H1 (cell line): Measurements from ENCODE around the gene ZNF226. TPM values are rescaled to one million over a fixed set of nuclear protein-coding genes. Genes with fewer than 3 reads are reported as not detected.

ENCODE experiments used
- CTCF ChIA-PET: fragments of 300-600 bp; sonication (Branson Sonifier 250); formaldehyde crosslinking; loops from one replicate; lab custom pipeline; 2021; ENCODE audit not compliant: partially characterized antibody; lab: Charles Lee
- POLR2A ChIA-PET: fragments of 300-600 bp; sonication (Branson Sonifier 250); formaldehyde crosslinking; loops from one replicate; lab custom pipeline; 2021; ENCODE audit warnings: inconsistent platforms; ENCODE audit not compliant: partially characterized antibody; lab: Charles Lee
- DNase-seq, 2 experiments: peaks; one replicate each; pipeline versions ENCODE4 v3.0.0 to v3.0.0-alpha.2; 2010 to 2022; ENCODE audit warnings: low spot score in 2 of 2, low read depth in 1 of 2, mixed read lengths in 1 of 2
- FAIRE-seq: peaks from 2 replicates; lab custom pipeline; 2011; peaks lifted over from hg19 to GRCh38; lab: Jason Lieb, UNC
- H2AFZ ChIP-seq: 2 replicates; pipeline ENCODE4 v1.8.1; 2012; ENCODE audit warnings: low read length, inconsistent platforms
- H2AK5ac ChIP-seq: 2 replicates; pipeline ENCODE4 v1.6.1; 2013; ENCODE audit warnings: low read depth, low read length
- H2BK120ac ChIP-seq: replicated peaks from 2 replicates; pipeline ENCODE3; 2013; ENCODE audit warnings: low read depth, low read length, inconsistent platforms
- H2BK12ac ChIP-seq: 2 replicates; pipeline ENCODE4 v1.6.1; 2013; ENCODE audit warnings: low read depth, low read length
- H2BK15ac ChIP-seq: 2 replicates; pipeline ENCODE4 v1.6.1; 2013; ENCODE audit warnings: low read length
- H2BK20ac ChIP-seq: 2 replicates; pipeline ENCODE4 v1.6.1; 2013; ENCODE audit warnings: low read length
- H2BK5ac ChIP-seq: 2 replicates; pipeline ENCODE4 v1.6.1; 2013; ENCODE audit warnings: low read depth, low read length
- H3K14ac ChIP-seq: 2 replicates; pipeline ENCODE4 v1.6.1; 2013; ENCODE audit warnings: inconsistent platforms; ENCODE audit not compliant: insufficient read length
- H3K18ac ChIP-seq: 2 replicates; pipeline ENCODE4 v1.6.1; 2013; ENCODE audit warnings: low read length; ENCODE audit errors: extremely low read depth
- H3K23ac ChIP-seq: 2 replicates; pipeline ENCODE4 v1.6.1; 2013; ENCODE audit warnings: inconsistent platforms; ENCODE audit not compliant: insufficient read length
- H3K23me2 ChIP-seq: 2 replicates; pipeline ENCODE4 v1.6.1; 2013; ENCODE audit warnings: low read depth, low read length
- H3K27ac ChIP-seq: 2 replicates; pipeline ENCODE4 v1.6.1; 2011; ENCODE audit warnings: low read depth, low read length, inconsistent platforms
- H3K27me3 ChIP-seq, 4 experiments: replicated peaks in 1 of 4; 1 replicate in 1 of 4; 2 replicates in 3 of 4; pipeline versions ENCODE4 v1.6.1 to v1.8.1; 2011 to 2013; ENCODE audit warnings: low read length in 3 of 4, mild to moderate bottlenecking in 3 of 4, inconsistent platforms in 2 of 4, mixed read lengths in 2 of 4, moderate library complexity in 1 of 4; ENCODE audit not compliant: control insufficient read depth in 3 of 4, insufficient read depth in 3 of 4; ENCODE audit errors: extremely low read depth in 1 of 4
- H3K36me3 ChIP-seq, 4 experiments: 2 replicates each; pipeline versions ENCODE4 v1.6.1 to v1.8.1; 2011 to 2013; ENCODE audit warnings: mild to moderate bottlenecking in 4 of 4, low read length in 3 of 4, moderate library complexity in 2 of 4, control low read depth in 1 of 4, inconsistent platforms in 1 of 4; ENCODE audit not compliant: insufficient read depth in 4 of 4, control insufficient read depth in 2 of 4
- H3K4ac ChIP-seq: replicated peaks from 2 replicates; pipeline ENCODE3; 2013; ENCODE audit warnings: low read length, low read depth, mixed read lengths, inconsistent platforms; ENCODE audit not compliant: insufficient read length
- H3K4me1 ChIP-seq, 4 experiments: replicated peaks in 1 of 4; 1 replicate in 1 of 4; 2 replicates in 3 of 4; pipeline versions ENCODE4 v1.6.1 to v1.8.1; 2011 to 2013; ENCODE audit warnings: low read length in 3 of 4, inconsistent platforms in 2 of 4, mixed read lengths in 1 of 4; ENCODE audit not compliant: insufficient read depth in 4 of 4, control insufficient read depth in 3 of 4
- H3K4me2 ChIP-seq, 2 experiments: 2 replicates each; pipeline versions ENCODE4 v1.6.1 to v1.8.1; 2011 to 2013; ENCODE audit warnings: low read depth in 2 of 2, low read length in 2 of 2, control low read depth in 1 of 2, inconsistent platforms in 1 of 2, mild to moderate bottlenecking in 1 of 2; ENCODE audit not compliant: insufficient read depth in 1 of 2
- H3K4me3 ChIP-seq, 4 experiments: fragments of 200-600, 300-600 bp in 1 of 4; sonication (generic), shearing (Covaris generic), sonication (Bioruptor Twin) in 1 of 4; 2 replicates each; pipeline versions ENCODE4 v1.5.1 to v1.8.1; 2011 to 2016; ENCODE audit warnings: low read length in 4 of 4, low read depth in 3 of 4, control low read depth in 2 of 4, inconsistent platforms in 2 of 4, mild to moderate bottlenecking in 2 of 4, mixed read lengths in 1 of 4, moderate library complexity in 1 of 4; ENCODE audit not compliant: insufficient read depth in 2 of 4; ENCODE audit errors: extremely low read depth in 1 of 4
- H3K56ac ChIP-seq: replicated peaks from 2 replicates; pipeline ENCODE3; 2013; ENCODE audit warnings: low read depth, mild to moderate bottlenecking, mixed read lengths, low read length, inconsistent platforms; ENCODE audit not compliant: insufficient read length
- H3K79me1 ChIP-seq: 2 replicates; pipeline ENCODE4 v1.6.1; 2013; ENCODE audit warnings: low read depth, low read length, control low read depth
- H3K79me2 ChIP-seq, 2 experiments: 2 replicates each; pipeline versions ENCODE4 v1.6.1 to v1.8.1; 2012 to 2013; ENCODE audit warnings: low read length in 2 of 2, mild to moderate bottlenecking in 2 of 2, inconsistent platforms in 1 of 2; ENCODE audit not compliant: insufficient read depth in 2 of 2, control insufficient read depth in 1 of 2
- H3K9ac ChIP-seq, 4 experiments: replicated peaks in 1 of 4; 1 replicate in 1 of 4; 2 replicates in 3 of 4; pipeline versions ENCODE4 v1.6.1 to v1.8.1; 2011 to 2013; ENCODE audit warnings: low read depth in 3 of 4, low read length in 3 of 4, control low read depth in 2 of 4, mild to moderate bottlenecking in 2 of 4, moderate library complexity in 2 of 4, inconsistent platforms in 1 of 4; ENCODE audit errors: extremely low read depth in 1 of 4
- H3K9me3 ChIP-seq, 2 experiments: 2 replicates each; pipeline versions ENCODE4 v1.6.1 to v1.8.1; 2012 to 2013; ENCODE audit warnings: mild to moderate bottlenecking in 2 of 2, moderate library complexity in 2 of 2, control low read depth in 1 of 2, inconsistent platforms in 1 of 2, low read depth in 1 of 2, low read length in 1 of 2, mixed read lengths in 1 of 2; ENCODE audit not compliant: insufficient read depth in 2 of 2
- H4K20me1 ChIP-seq, 2 experiments: replicated peaks in 1 of 2; 2 replicates each; pipeline versions ENCODE3 to v1.8.1; 2011 to 2013; ENCODE audit warnings: inconsistent platforms in 2 of 2, low read length in 2 of 2, mild to moderate bottlenecking in 1 of 2; ENCODE audit not compliant: insufficient read depth in 2 of 2, control insufficient read depth in 1 of 2
- H4K5ac ChIP-seq: 2 replicates; pipeline ENCODE4 v1.6.1; 2013; ENCODE audit warnings: low read length, low read depth, mixed read lengths, inconsistent platforms; ENCODE audit not compliant: insufficient read length
- H4K8ac ChIP-seq: 2 replicates; pipeline ENCODE4 v1.8.0; 2013; ENCODE audit warnings: mild to moderate bottlenecking, moderate library complexity, low read length, inconsistent platforms; ENCODE audit not compliant: insufficient read depth; ENCODE audit errors: extremely low read depth
- H4K91ac ChIP-seq: replicated peaks from 2 replicates; pipeline ENCODE3; 2013; ENCODE audit warnings: low read length, mixed read lengths, inconsistent platforms; ENCODE audit not compliant: insufficient read length
- CBX5 ChIP-seq: fragments of 300-800, 300-1000 bp; sonication (generic); IDR thresholded peaks from 2 replicates; pipeline ENCODE4 v1.7.1; 2016; ENCODE audit warnings: antibody characterized with exemption, low read length, low read depth
- CREB1 ChIP-seq: IDR thresholded peaks from 2 replicates; pipeline ENCODE4 v1.6.1; 2012; ENCODE audit warnings: inconsistent platforms
- EGR1 ChIP-seq: IDR thresholded peaks from 2 replicates; pipeline ENCODE4 v1.6.1; 2011; ENCODE audit warnings: low read depth, low read length, borderline replicate concordance
- MAFK ChIP-seq: IDR thresholded peaks from 2 replicates; pipeline ENCODE4 v1.6.1; 2012; ENCODE audit warnings: low read depth, mild to moderate bottlenecking, improper control_type of control experiment, low read length
- RAD21 ChIP-seq, 2 experiments: IDR thresholded peaks in 1 of 2; conservative IDR thresholded peaks in 1 of 2; 2 replicates each; pipeline ENCODE4 v1.6.1; 2011; ENCODE audit warnings: low read depth in 2 of 2, low read length in 2 of 2, improper control_type of control experiment in 1 of 2, inconsistent platforms in 1 of 2, mild to moderate bottlenecking in 1 of 2, moderate library complexity in 1 of 2
- TAF7 ChIP-seq: optimal IDR thresholded peaks from 2 replicates; pipeline ENCODE3; 2011; ENCODE audit warnings: low read depth, mild to moderate bottlenecking, inconsistent platforms, low read length, moderate library complexity, borderline replicate concordance
- TEAD4 ChIP-seq: IDR thresholded peaks from 2 replicates; pipeline ENCODE4 v1.6.1; 2012; ENCODE audit warnings: low read depth, low read length, inconsistent platforms, mixed read lengths
- polyA plus RNA-seq, 7 experiments: library from polyadenylated mRNA; depleted of rRNA in 3 of 7; stranded (reverse) in 5 of 7; unstranded in 2 of 7; fragments of >200 nt in 5 of 7; fragments of 200-250 nt in 2 of 7; gene quantifications; 1 replicate in 5 of 7; 2 replicates in 1 of 7; 4 replicates in 1 of 7; pipeline versions ENCODE4 v1.2.1 to v1.2.3, GENCODE V29; 2011 to 2013; ENCODE audit warnings: missing spikeins in 2 of 7, mixed read lengths in 2 of 7
- total RNA-seq: library from RNA; stranded (reverse); fragmentation: NEBNext Ultra II Directional; extraction: Animal tissue kit (Norgen Biotek cat#: 25700); gene quantifications from 2 replicates; pipeline ENCODE4 v1.2.1, GENCODE V29; 2021
- TF ChIP-seq, protein P1 (sequence below): IDR thresholded peaks from 2 replicates; pipeline ENCODE4 v1.6.1; 2012; ENCODE audit warnings: inconsistent platforms

ZNF226 gene
- total and polyA plus RNA-seq, 2 of the 8 experiments (the other 6 are each of a cell fraction or from before 2014, with no cell fraction given) = 4.1 to 18.3 TPM

DNA sequence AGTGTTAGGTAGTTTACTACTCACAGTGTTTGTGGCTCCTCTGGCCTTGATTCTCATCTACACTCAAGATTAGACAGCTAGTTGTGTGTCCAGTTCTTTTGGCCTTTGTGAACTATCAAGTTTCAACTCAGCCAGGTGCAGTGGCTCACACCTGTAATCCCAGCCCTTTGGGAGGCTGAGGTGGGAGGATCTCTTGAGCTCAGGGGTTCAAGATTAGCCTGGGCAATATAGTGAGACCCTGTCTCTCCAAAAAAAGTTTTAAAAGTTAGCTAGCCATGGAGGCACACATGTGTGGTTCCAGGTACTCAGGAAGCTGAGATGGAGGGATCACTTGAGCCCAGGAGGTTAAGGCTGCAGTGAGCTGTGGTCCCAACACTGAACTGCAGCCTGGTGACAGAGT, 16.1 kb downstream of the ZNF226 start:
- H3K4me1 ChIP-seq = no peaks in the 10 kb centered on the region
- H3K4me2 ChIP-seq = no peak overlapping the region
- H2BK12ac ChIP-seq = no peak overlapping the region
- no peak overlapping the region for H2BK5ac ChIP-seq
- H3K9ac ChIP-seq = no peak overlapping the region
- no peak overlapping the region for H4K5ac ChIP-seq
- no peak overlapping the region for H2AFZ ChIP-seq
- H3K4me3 ChIP-seq = no peak overlapping the region
- H4K8ac ChIP-seq = no peak overlapping the region
- no peaks in the 10 kb centered on the region for H3K23me2 ChIP-seq
- FAIRE-seq = no peak
- H3K14ac ChIP-seq = no peak overlapping the region
- no peak overlapping the region for H3K23ac ChIP-seq
- H2BK15ac ChIP-seq = no peak overlapping the region
- H3K9me3 ChIP-seq = peaks cover 19 to 25% of the 10 kb centered on the region in 2 experiments
- H3K27ac ChIP-seq = no peak overlapping the region
- no peak overlapping the region for H3K56ac ChIP-seq
- H3K36me3 ChIP-seq = peaks cover 12 to 21% (median 15%) of the 10 kb centered on the region in 4 experiments; a peak in 7 of 8 replicates
- no peak overlapping the region for H2AK5ac ChIP-seq
- no peak overlapping the region for H3K18ac ChIP-seq
- TF ChIP-seq MAFK (no peak), TAF7 (no peak), RAD21 (IDR thresholded peaks at IDR 0.05 in 1 of 2, conservative IDR thresholded peaks at IDR 0.05 in 1 of 2; ENCODE audit: low read depth in 2 of 2, low read length in 2 of 2) (no peak), TEAD4 (no peak), CBX5 (no peak), EGR1 (no peak), CREB1 (no peak)
- TF ChIP-seq, protein P1, sequence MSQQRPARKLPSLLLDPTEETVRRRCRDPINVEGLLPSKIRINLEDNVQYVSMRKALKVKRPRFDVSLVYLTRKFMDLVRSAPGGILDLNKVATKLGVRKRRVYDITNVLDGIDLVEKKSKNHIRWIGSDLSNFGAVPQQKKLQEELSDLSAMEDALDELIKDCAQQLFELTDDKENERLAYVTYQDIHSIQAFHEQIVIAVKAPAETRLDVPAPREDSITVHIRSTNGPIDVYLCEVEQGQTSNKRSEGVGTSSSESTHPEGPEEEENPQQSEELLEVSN = no peak
- TF ChIP-seq, all 59 proteins: peak for 0
- Histone ChIP-seq H3K4ac (no peak overlapping the region), H4K20me1 (no peaks in the 10 kb centered on the region), H3K79me2 (no peaks in the 10 kb centered on the region), H4K91ac (no peak overlapping the region), H2BK20ac (no peak overlapping the region), H3K79me1 (no peaks in the 10 kb centered on the region), H3K27me3 (no peaks in the 10 kb centered on the region), H2BK120ac (no peak overlapping the region)
- ChIA-PET CTCF (no interaction called here), POLR2A (interaction anchor here (1.7 kb wide), 1 partner anchor 16 kb away, joined by 6 read pairs; the partner anchor contains the start of gene ZNF226)
- no peak for DNase-seq
